ENCODE measurements around the gene RTN4. TPM values are rescaled to one million over a fixed set of nuclear protein-coding genes. Genes with fewer than 3 reads are reported as not detected.

The RTN4 gene
- total RNA-seq, 1 experiment from 2014 or later: 200 TPM

DNA sequence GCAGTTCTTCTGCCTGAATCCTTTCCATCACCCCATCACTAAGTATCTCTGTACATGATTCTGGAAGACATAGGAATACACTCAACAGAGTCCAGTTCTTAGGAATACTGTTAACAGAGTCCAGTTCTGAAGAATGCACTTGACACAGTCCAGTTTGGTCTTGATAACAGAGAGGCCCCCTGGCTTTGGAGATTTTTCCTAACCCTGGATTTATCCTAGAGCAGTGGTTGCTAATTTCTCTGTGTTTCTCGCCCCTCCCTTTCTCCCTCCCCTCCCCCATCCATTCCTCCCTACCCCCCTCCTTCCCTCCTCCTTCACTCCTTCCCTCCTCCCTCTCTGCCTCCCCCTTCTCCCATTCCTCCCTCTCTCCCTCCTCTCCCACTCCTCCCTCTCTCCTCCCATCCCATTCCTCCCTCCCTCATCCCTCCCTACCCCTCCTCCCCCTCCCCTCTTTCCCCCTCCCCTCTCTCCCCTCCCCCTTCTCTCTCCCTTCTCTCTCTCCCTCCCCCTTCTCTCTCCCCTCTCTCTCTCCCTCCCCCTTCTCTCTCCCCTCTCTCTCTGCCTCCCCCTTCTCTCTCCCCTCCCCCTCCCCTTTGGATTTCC lies 105.4 kb downstream of the RTN4 start:
- Histone ChIP-seq H3K4ac (ENCODE audit: low read depth, low read length) (no peak overlapping the region), H3K27me3 (ENCODE audit: insufficient read depth, low read length) (no peaks in the 10 kb centered on the region), H3K23me2 (ENCODE audit: insufficient read length, low read depth, low read length, poor library complexity, severe bottlenecking) (no peaks in the 10 kb centered on the region), H3K56ac (ENCODE audit: insufficient read length, low read depth, low read length) (no peak overlapping the region), H3K23ac (ENCODE audit: insufficient read length, low read depth, low read length) (no peak overlapping the region), H3K4me2 (ENCODE audit: insufficient read depth, insufficient read length, low read length) (no peak overlapping the region), H2AK5ac (ENCODE audit: insufficient read length, low read length) (no peak overlapping the region), H4K91ac (ENCODE audit: insufficient read length, low read depth, low read length) (no peak overlapping the region), H2BK5ac (ENCODE audit: insufficient read length, low read length) (no peak overlapping the region), H2AFZ (ENCODE audit: low read length) (no peak overlapping the region), H3K9me3 (ENCODE audit: control insufficient read depth, low read depth, low read length) (no peaks in the 10 kb centered on the region), H3T11ph (ENCODE audit: low read length) (no peak overlapping the region), H2BK12ac (ENCODE audit: insufficient read length, low read depth, low read length) (no peak overlapping the region), H3K9ac (ENCODE audit: extremely low read depth, insufficient read length, low read length) (no peak overlapping the region), H3K18ac (ENCODE audit: insufficient read length, low read depth, low read length) (no peak overlapping the region), H3K79me1 (ENCODE audit: insufficient read depth, low read depth, low read length, poor library complexity, severe bottlenecking) (no peaks in the 10 kb centered on the region), H2BK120ac (ENCODE audit: low read depth, low read length, poor library complexity, severe bottlenecking) (no peak overlapping the region), H4K5ac (ENCODE audit: insufficient read length, low read depth, low read length) (no peak overlapping the region), H4K8ac (replicated peaks; ENCODE audit: insufficient read length, low read depth, low read length) (no peak overlapping the region), H2BK20ac (ENCODE audit: low read depth, low read length, poor library complexity, severe bottlenecking) (no peak overlapping the region), H3K79me2 (ENCODE audit: insufficient read depth, low read length) (no peaks in the 10 kb centered on the region), H2BK15ac (ENCODE audit: low read depth, low read length) (no peak overlapping the region), H4K20me1 (ENCODE audit: control insufficient read depth, insufficient read depth, insufficient read length) (no peaks in the 10 kb centered on the region), H3K27ac (ENCODE audit: insufficient read length, low read depth, low read length) (no peak overlapping the region), H3K4me1 (ENCODE audit: insufficient read depth, low read length) (no peaks in the 10 kb centered on the region), H3K14ac (ENCODE audit: insufficient read depth, low read length) (no peak overlapping the region)
- no peak overlapping the region for H3K27ac Mint-ChIP-seq
- H3K36me3 Mint-ChIP-seq (ENCODE audit: insufficient read depth in 1 of 3, low read depth in 3 of 3): peaks cover 3 to 4% (median 4%) of the 10 kb centered on the region in 3 experiments; a peak in 6 of 7 replicates
- DNase-seq: no peak
- WGBS (ENCODE audit: extremely low coverage, insufficient read length, low lambda C conversion rate): no CpG with 5 or more reads among the region's 1 CpG
- TF ChIP-seq CTCF (conservative IDR thresholded peaks at IDR 0.05): no peak
- peaks cover 4% of the 10 kb centered on the region in 2 experiments for H3K9me3 Mint-ChIP-seq
- no peak overlapping the region for H3K4me3 Mint-ChIP-seq
- peaks cover 2% of the 10 kb centered on the region for H3K27me3 Mint-ChIP-seq (ENCODE audit: low read depth)
- H3K4me1 Mint-ChIP-seq: peaks cover 12 to 14% of the 10 kb centered on the region in 2 experiments

Data from H9 (cell line).